HG02840 (cell line): ENCODE results near the gene RNF13.
"Not testable (repeated sequence)": the region's sequence is repeated elsewhere in the genome, so short reads cannot be mapped to it uniquely, and the experiment has no call there.

Experiments used
- ATAC-seq: cut with Tn5 transposase; IDR thresholded peaks from one replicate; pipeline ENCODE4 v1.9.1; 2021; ENCODE audit warnings: mild to moderate bottlenecking, moderate library complexity, moderate number of reproducible peaks; ENCODE audit not compliant: unreplicated experiment, low FRiP score

The RNF13 gene

DNA sequence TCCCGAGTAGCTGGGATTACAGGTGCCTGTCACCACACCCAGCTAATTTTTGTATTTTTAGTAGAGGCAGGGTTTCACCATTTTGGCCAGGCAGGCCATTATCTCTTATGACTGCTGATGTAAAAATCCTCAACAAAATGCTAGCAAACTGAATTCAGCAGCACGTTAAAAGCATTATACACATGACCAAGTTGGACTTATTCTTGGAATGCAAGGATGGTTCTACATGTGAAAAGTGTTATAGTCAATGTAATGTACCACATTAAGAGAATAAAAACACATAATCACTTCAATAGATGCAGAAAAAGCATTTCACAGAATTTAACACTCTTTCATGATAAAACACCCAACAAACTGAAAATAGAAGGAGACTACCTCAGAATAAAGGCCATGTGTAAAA lies 20.2 kb downstream of the RNF13 start:
- no peak for ATAC-seq

DNA sequence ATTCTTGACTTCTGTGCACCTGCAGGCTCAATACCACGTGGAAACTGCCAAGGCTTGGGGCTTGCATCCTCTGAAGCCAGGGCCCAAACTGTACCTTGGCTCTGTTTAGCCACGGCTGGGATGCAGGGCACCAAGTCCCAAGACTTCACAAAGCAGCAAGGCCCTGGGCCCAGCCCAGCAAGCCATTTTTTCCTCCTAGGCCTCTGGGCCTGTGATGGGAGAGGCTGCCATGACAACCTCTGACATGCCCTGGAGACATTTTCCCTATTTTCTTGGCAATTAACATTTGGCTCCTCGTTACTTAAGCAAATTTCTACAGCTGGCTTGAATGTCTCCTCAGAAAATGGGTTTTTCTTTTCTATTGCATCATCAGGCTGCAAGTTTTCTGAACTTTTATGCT lies 25.5 kb downstream of the RNF13 start:
- not testable (repeated sequence) for ATAC-seq

DNA sequence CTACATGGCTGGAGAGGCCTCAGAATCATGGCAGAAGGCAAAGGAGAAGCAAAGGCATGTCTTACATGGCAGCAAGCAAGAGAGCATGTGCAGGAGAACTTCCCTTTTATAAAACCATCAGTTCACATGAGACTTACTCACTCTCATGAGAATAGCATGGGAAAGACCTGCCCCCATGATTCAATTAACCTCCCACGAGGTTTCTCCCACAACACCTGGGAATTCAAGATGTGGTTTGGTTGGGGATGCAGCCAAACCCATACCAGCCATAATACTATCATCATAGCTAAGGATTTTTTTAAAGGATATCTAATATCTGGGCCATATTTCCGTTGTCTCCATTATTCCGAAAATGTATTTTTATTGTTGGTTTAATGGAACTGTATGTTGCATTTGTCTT lies 26.5 kb downstream of the RNF13 start:
- ATAC-seq = not testable (repeated sequence)

DNA sequence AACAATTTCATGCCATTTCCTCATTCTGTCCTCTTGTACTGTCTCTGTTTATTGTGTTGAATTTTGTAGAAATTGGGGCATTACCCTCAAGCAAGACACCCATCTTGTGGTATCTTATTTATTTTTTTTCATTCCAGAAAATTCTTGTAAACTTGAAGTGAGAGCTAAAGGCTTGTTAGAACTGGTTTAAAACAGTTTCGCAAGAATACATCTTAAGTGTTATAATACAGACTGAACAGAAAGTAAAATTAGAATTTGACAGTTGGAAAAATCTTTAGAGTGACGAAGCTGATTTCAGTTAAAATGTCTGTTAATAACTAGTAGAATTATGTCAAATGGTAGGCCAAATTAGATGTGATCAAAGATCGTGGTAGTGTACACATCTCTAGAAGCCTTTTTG lies 26.9 kb downstream of the RNF13 start:
- ATAC-seq = no peak

DNA sequence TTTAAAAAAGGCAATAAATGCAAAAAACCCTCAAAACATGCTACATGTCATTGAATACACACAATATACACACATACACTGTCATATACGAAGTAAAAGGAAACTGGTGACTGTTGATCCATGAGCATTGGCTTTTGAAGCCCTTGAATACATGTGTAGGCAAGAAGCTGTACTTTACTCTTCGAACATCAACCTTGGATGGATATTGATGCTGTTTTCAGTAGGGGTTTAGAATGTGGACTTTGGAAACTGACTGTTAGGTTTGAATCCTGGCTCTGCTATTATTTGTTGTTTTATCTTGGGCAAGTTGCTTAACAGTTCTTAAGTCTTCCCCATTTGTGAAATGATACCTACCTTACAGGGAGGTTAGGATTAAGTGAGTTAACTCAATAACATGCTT lies 30.5 kb downstream of the RNF13 start:
- ATAC-seq = no peak

DNA sequence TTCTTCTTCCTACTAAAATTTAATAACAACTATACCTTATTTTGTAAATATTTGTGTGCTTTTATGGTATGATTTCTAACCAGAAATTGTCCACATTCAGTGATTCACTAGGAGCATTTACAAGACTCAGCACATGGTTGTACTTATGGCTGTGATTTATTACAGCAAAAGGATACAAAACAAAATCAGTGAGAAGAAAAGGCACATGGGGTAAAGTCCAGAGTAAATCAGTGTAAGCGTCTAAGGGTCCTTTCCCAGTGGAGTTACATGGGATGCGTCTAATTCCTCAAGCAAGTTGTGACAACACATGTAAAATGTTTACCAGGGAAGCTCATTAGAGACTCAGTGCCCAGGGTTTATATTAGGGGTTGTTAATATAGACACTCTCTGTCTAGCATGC lies 31.1 kb downstream of the RNF13 start:
- ATAC-seq = no peak

DNA sequence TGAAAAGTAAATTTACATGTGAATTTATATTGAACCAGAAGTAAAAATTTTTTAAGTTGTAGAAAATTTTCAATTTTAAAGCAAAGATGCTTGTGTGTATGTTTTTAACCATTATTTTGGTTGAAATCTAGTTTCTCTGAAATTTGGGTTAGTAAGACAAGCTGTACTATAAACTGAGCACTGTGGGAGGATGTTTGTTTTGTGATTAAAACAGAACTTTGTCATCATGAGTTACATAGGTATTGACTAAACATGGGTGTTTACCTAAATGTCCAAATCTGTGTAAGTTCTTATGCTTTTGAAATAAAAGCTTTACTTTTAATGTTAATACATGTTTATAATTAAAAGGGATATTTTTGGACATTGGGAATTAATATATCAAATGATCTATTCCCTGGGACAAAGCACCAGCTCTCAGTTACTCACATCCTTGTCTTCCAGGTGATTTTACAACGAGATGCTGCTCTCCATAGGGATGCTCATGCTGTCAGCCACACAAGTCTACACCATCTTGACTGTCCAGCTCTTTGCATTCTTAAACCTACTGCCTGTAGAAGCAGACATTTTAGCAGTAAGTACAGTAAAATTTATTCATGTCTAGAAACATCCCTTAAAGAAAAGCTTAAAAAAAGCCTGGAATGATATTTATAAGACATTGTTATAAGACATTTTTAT lies 32.7 kb downstream of the RNF13 start:
- no peak for ATAC-seq

DNA sequence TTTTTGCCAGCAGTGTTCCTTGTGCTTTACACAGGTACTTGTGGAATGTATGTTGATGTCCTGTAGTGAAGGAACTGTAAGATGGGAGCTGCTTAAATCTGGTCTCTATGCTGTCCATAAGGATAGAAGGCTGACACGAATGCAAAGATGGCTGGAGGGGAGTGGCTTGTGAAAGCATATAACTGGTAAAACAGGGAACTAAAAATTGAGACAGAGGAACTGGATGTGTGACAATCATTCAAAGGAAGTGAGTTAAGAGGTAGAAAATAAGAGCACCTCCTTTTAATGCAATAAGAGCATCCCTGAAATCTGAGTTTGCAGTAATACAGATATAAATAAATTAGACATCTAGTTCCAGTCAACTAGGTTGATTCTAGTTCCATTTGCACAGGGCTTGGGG lies 35.2 kb downstream of the RNF13 start:
- no peak for ATAC-seq

DNA sequence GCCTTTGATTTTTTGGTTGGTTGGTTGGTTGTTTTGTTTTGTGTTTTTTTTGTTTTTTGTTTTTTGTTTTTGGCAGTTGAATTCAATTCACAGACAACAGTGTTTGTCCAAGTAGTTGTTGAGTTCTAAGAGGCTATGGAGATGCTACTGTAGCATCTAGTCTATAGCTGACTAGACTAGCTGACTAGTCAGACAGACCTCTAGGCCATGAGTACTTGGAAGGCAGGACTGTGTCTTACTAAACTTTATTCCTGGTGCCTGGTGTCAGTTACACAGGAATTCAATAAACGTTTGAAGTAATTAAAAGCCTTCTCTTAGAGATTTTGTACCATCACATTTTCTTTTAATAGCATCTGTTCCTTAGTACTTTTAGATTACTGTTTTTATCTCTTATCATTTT lies 35.7 kb downstream of the RNF13 start:
- no peak for ATAC-seq

DNA sequence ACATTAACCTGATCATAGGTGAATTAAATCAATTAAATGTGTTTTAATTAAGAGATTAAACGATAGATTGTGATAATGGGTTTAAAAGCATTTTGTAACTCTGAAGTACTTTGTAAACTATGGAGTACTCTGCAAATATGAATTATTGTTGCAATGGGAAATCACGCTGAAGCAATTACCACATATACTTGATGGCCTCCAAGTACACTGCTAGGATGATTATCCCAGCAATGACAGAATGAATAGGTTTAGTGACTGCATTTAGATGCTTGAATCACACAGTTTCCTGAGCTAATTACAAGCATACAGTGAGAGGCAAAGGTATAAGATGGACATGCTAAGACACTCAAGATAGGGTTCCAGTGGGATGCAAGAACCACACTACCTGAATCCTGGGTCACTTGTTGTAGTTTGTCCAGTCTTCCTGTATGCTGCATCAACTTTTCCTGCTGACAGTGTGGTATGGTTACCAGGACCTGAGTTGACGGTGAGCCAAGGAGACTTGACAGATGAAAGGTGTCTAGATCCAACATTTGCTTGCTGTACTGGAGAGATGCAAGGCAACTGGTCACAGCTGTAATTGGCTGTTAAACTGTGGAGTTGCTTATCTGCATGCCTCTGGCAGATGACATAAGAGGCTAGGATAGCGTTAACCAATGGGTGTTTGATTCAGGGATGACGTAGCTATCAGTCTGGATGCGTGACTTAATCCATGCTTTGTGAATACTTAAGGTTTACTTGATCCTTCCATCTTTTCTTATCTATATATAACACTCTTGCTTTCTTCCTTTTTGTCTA lies 38.0 kb downstream of the RNF13 start:
- no peak for ATAC-seq

DNA sequence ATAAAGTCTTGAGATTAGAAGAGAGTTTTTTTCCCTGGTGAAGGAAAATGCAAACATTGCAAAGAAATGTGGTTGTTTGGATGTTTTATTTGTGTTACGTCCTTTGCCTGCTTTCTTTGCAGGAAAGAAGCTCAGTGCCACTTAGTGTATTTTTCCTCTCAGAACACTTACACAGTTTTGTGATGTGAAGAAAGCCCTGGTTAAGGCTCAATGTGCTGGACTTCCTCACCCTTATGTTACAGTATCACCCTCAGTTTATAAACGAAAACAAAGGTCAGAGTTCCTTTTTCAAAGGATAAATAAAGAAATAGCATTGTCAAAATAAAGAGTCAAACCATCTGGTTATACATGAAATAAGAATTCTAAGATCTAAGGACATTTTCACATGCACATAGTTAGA lies 45.9 kb downstream of the RNF13 start:
- no peak for ATAC-seq

DNA sequence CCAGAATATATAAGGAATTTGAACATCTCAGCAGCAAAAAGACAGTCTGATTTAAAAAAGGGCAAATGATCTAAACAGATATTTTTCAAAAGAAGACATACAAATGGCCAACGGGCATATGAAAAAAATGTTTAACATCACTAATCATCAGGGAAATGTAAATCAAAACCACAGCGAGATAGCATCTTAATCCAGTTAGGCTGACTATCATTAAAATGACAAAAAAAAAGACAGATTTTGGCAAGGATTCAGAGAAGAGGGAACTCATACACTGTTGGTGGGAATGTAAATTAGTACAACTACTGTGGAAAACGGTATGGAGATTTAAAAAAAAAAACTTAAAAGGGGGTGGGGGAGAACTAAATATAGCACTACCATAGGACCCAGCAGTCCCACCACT lies 47.9 kb downstream of the RNF13 start:
- ATAC-seq = no peak

DNA sequence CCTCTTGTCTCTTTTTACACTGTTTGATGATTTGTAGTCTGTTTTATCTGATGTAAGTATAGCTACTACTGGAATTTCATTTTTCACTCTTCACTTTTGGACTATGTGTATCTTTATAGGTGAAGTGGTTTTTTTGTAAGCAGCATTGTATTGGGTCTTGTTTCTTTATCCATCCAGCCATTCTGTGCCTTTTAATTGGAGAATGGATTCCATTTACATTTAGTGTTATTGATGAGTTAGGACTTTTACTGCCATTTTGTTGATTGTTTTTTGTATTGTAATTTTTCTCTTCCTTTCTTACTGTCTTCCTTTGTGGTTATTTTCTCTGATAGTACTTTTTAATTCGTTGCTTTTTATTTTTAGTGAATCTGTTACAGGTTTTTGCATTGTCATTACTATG lies 54.5 kb downstream of the RNF13 start:
- no peak for ATAC-seq

DNA sequence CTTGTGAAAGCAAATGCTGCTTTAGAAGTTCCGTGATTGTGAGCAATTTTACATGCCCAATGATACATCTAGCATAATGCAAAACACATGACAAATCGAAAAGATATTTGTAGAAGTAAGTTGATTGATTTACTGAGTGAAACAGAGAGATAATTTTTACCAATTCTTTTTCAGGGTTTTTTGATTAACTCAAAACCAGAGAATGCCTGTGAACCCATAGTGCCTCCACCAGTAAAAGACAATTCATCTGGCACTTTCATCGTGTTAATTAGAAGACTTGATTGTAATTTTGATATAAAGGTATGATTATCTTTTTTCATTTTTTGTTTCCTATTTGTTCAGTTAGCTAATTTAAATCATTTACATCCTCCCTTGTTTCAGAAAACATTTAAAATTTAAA lies 58.8 kb downstream of the RNF13 start:
- ATAC-seq = no peak

DNA sequence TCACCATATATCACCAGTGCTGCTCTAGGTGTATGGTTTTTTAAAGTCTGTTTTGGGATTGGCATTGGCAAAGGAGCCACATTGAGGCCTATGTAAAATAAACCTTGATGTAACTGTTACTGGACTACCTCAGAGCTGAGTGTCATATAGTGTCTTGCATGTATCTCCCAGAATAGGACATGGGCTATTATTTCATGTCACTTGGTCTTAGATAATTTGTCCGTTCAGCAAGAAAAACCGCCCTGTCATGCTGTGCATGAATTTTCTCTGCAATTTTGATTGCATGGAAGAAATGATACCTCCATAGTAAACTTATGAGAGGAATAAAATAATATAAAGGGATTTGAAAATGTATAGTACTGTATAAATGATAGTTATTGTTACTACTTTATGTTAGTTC lies 59.6 kb downstream of the RNF13 start:
- ATAC-seq = no peak

DNA sequence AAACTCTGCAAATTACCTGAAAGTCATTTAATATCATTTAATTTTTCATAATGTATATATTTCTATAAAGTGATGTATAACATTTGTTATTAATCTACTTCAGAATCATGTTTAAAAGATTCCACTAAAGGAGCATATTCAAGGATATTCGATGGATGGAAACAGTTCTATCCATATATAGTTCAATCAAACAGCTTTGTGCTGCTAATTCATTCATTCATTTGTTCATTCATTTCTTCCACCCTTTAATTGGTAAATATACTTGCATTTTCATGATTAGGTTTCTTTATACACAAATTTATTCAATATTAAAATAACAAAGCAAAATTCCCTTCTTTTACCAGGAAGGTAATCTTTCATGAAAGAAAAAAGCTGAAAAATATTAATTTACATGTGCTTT lies 64.7 kb downstream of the RNF13 start:
- ATAC-seq = no peak

DNA sequence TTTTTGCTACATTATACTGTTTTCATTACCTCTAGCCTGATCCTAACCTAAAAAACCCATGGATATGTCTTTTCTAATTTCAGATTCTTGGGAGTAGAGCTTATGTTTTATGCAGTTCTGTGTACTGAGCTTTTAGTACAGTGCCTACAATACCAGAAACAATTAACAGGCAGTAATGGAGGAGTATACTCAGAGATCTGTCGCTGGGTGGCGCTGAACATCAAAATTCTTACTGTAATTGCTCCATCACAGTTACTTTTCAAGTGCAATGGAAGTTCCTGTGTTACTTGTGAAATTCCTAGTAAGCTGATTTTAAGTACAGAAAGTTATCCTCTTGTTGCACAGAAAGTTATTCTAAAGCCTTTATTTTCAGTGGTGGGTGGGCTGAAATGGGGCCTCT lies 66.9 kb downstream of the RNF13 start:
- no peak for ATAC-seq

DNA sequence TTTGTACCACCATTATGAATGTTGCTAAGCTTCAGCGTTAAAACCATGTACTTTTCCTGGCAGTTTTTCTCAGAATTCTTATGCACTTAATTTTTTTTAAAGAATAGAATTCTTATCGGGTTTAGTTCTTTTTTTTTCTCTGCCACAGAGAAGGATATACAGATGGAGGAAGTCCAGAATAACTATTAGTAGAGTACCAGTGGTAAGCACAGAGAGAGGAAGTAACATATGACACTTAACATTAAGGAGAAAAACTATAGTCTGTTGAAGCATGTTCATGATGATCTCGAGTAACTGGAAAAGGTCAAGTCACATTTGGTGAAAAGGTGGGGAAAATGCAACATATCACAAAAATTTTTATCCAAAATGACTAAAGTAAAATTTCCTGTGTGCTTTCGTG lies 68.9 kb downstream of the RNF13 start:
- ATAC-seq = no peak

DNA sequence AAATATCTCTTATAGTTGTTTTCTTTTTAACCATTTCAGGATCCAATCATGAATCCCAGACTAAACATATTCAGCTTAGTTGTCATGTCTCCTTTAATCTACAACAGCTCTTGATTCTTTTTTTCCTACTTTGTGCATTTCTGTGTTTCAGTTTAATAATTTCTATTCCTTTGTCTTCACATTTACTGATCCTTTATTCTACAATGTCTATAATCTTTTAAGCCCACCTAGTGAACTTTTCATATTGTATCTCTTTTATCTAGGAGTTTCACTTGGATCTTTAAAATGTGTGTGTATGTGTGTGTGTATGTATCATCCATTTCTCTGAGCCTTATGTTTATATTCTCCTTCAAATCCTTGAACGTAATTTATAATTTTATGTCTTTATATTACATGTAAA lies 70.1 kb downstream of the RNF13 start:
- ATAC-seq = no peak

DNA sequence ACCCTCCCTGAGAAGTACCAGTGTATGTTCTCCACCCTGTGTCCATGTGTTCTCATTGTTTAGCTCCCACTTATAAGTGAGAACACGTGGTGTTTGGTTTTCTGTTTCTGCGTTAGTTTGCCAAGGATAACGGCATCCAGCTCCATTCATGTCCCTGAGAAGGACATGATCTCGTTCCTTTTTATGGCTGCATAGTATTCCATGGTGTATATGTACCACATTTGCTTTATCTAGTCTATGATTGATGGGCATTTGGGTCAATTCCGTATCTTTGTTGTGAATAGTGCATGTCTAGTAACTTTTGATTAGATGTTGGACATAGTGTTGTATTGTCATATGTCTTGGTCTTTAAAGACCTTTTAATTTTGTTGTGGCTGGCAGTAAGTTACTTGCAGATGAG lies 70.8 kb downstream of the RNF13 start:
- not testable (repeated sequence) for ATAC-seq

DNA sequence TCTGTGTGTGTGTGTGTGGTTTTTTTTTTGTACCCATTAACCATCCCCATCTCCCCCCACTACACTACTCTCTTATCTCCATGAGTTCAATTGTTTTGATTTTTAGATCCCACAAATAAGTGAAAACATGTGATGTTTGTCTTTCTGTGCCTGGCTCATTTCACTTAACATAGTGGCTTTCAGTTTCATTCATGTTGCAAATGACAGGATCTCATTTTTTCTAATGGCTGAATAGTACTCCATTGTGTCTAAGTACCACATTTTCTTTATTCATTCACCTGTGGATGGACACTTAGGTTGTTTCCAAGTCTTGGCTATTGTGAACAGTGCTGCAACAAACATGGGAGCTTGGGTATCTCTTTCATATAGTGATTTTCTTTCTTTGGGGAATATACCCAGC lies 71.8 kb downstream of the RNF13 start:
- ATAC-seq = not testable (repeated sequence)

DNA sequence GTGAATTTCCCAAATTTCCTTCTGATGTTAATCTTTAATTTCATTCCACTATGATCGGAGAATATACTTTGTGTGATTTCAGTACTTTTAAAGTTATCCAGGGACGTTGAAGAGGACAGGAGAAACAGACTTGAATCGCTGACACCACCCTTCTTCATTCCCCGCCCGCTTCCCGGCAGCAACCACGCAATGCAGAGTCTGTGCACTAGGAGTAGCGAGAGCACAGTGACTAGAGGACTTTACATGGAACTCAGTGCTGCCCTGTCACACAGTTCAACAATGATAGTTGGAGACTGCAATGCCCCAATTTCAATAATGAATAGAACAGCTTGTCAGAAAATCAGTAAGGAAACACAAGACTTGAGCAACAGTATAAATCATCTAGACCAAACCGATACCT lies 73.9 kb downstream of the RNF13 start:
- no peak for ATAC-seq
